Osteoblast (primary cell): Measurements from ENCODE around the gene EPB41L3. TPM values are rescaled to one million over a fixed set of nuclear protein-coding genes. Genes with fewer than 3 reads are reported as not detected.

Experiments
- DNase-seq: peaks from one replicate; pipeline ENCODE4 v3.0.0; 2011; ENCODE audit warnings: low spot score, mixed read lengths; ENCODE audit not compliant: insufficient read length; ENCODE audit errors: missing footprints
- H2AFZ ChIP-seq: 2 replicates; pipeline ENCODE4 v1.6.0; 2011; ENCODE audit warnings: mild to moderate bottlenecking, low read length
- H3K27ac ChIP-seq: 2 replicates; pipeline ENCODE4 v1.5.1; 2011; ENCODE audit warnings: mild to moderate bottlenecking, low read depth, low read length, moderate library complexity
- H3K27me3 ChIP-seq: 2 replicates; pipeline ENCODE4 v1.6.0; 2012; ENCODE audit warnings: mild to moderate bottlenecking, control low read depth, inconsistent platforms, low read length, moderate library complexity; ENCODE audit not compliant: insufficient read depth
- H3K36me3 ChIP-seq: 2 replicates; pipeline ENCODE4 v1.5.1; 2011; ENCODE audit warnings: mild to moderate bottlenecking, low read length, control low read depth, moderate library complexity; ENCODE audit not compliant: insufficient read depth
- H3K4me1 ChIP-seq: 2 replicates; pipeline ENCODE4 v1.5.1; 2011; ENCODE audit warnings: mild to moderate bottlenecking, low read length, control low read depth, moderate library complexity; ENCODE audit not compliant: insufficient read depth
- H3K4me2 ChIP-seq: 2 replicates; pipeline ENCODE4 v1.6.0; 2011; ENCODE audit warnings: mild to moderate bottlenecking, low read length; ENCODE audit not compliant: insufficient read depth
- H3K4me3 ChIP-seq: fragments of 200-600 bp; sonication (generic); 3 replicates; pipeline ENCODE4 v1.5.1; 2012; ENCODE audit warnings: mild to moderate bottlenecking, low read length, inconsistent platforms; ENCODE audit not compliant: insufficient read depth
- H3K79me2 ChIP-seq: 2 replicates; pipeline ENCODE4 v1.6.0; 2012; ENCODE audit warnings: mild to moderate bottlenecking, low read length, control low read depth, inconsistent platforms; ENCODE audit not compliant: insufficient read depth
- H3K9me3 ChIP-seq: 2 replicates; pipeline ENCODE4 v1.5.1; 2011; ENCODE audit warnings: low read depth, low read length, control low read depth
- H4K20me1 ChIP-seq: 2 replicates; pipeline ENCODE4 v1.6.0; 2012; ENCODE audit warnings: mild to moderate bottlenecking, low read length, control low read depth; ENCODE audit not compliant: insufficient read depth
- total RNA-seq: library from RNA; depleted of rRNA; stranded (reverse); fragments of >200 nt; gene quantifications from 2 replicates; pipeline ENCODE4 v1.2.3, GENCODE V29; 2012
- TF ChIP-seq, protein P1 (sequence below): IDR thresholded peaks from 2 replicates; pipeline ENCODE4 v1.5.1; 2011; ENCODE audit warnings: mild to moderate bottlenecking, low read depth, low read length, moderate library complexity; ENCODE audit errors: extremely low read depth

Gene EPB41L3
- total RNA-seq, 1 donor, result 0.72 TPM

DNA sequence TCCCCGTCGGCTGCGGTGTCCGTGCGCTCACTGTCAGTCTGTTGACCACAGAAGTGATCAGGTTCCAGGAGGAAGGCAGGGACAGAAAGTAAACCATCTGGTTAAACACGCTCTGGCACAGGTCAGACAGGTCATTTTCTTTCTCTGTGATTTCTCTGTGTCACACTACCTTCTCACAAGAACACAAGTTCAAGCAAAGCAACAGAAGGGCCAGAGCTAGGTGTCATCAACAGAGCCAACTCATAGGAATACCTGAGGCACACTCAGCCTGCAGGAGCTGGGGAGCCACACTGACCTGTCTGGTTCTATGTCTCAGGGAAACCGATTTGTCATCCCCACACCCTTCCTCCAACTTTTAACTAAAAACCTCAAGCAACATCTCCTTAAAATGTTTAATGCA, 133.2 kb downstream of the EPB41L3 start:
- Histone ChIP-seq H3K4me2 (no peak overlapping the region), H2AFZ (no peak overlapping the region), H3K4me3 (no peak overlapping the region), H3K36me3 (no peaks in the 10 kb centered on the region), H3K4me1 (no peaks in the 10 kb centered on the region), H3K9me3 (no peaks in the 10 kb centered on the region), H4K20me1 (no peaks in the 10 kb centered on the region), H3K27ac (no peak overlapping the region), H3K27me3 (no peaks in the 10 kb centered on the region), H3K79me2 (no peaks in the 10 kb centered on the region)
- no peak for DNase-seq
- TF ChIP-seq, protein P1, sequence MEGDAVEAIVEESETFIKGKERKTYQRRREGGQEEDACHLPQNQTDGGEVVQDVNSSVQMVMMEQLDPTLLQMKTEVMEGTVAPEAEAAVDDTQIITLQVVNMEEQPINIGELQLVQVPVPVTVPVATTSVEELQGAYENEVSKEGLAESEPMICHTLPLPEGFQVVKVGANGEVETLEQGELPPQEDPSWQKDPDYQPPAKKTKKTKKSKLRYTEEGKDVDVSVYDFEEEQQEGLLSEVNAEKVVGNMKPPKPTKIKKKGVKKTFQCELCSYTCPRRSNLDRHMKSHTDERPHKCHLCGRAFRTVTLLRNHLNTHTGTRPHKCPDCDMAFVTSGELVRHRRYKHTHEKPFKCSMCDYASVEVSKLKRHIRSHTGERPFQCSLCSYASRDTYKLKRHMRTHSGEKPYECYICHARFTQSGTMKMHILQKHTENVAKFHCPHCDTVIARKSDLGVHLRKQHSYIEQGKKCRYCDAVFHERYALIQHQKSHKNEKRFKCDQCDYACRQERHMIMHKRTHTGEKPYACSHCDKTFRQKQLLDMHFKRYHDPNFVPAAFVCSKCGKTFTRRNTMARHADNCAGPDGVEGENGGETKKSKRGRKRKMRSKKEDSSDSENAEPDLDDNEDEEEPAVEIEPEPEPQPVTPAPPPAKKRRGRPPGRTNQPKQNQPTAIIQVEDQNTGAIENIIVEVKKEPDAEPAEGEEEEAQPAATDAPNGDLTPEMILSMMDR, result no peak

DNA sequence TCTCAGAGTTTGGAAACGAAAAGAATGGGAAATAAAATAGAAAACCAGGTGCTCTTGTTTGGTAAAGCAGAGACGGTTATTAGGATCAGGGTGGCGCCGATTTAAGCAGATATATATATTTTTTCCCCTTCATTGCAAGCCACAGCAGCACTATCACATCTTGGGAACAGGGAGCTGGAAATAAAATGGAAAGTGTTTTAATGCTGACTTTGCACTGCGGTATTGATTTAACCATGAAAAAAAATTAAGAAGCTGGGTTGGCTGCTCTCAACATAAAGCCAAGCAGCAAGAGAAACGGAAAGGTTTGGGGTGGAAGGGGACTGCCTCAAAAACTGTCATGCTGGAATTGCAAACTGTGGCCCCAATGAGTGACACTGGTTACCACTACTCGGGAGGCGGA, 145.5 kb downstream of the EPB41L3 start:
- Histone ChIP-seq H3K4me3 (no peak overlapping the region), H3K4me2 (no peak overlapping the region), H3K36me3 (no peaks in the 10 kb centered on the region), H3K79me2 (no peaks in the 10 kb centered on the region), H3K9me3 (no peaks in the 10 kb centered on the region), H2AFZ (no peak overlapping the region), H3K27ac (no peak overlapping the region), H4K20me1 (no peaks in the 10 kb centered on the region), H3K27me3 (no peaks in the 10 kb centered on the region), H3K4me1 (no peaks in the 10 kb centered on the region)
- no peak for DNase-seq
- TF ChIP-seq, protein P1, result no peak

DNA sequence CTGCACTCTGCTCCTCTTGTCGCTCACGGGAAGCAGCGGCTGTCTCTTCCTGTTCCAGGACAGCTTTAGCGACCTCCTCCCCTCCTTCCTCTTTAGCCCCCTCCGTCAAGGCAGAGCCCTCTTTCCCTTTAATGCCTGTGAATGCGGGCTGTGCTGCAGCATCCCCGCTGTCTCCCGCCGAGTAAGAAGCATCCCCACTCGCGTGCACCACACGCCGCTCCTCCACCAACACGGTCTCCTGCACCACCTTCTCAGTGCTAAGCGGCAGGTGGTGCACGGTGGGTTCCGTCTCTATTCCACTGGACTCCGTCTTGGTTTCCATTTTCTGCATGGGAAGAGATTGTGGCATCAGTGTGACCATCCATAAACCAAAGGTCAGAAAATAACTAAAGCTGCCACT, 146.7 kb downstream of the EPB41L3 start:
- Histone ChIP-seq H2AFZ (no peak overlapping the region), H3K9me3 (no peaks in the 10 kb centered on the region)
- TF ChIP-seq, protein P1, result no peak

DNA sequence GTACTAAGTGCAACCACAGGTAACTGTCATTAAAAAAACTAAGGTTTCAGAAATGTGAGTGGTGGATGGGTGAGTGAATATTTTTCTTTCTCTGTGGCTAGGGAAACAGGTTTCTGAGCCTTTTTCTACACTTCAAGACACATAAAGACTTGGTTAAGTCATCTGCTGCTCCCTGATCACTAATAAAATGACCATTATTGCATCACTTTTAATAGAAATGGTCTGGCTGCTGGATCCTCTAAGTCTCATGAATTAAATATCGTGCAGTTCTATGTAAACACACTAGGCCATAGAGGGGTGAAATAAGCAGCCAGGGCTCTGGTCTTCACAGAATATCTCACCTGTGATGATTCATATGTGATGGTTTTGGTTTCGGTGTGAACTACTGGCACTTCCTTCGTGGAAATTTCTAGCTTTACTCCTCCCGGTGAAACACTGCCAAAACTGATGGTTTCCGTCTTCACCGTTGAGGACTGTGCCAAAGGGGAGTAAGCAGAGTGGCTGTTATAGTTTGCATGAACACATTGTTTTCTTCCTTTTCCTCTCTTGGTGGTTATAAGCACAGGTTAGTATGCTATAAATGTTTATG, 147.8 kb downstream of the EPB41L3 start:
- H3K4me2 ChIP-seq, result no peak overlapping the region
- H3K9me3 ChIP-seq, result no peaks in the 10 kb centered on the region
- no peaks in the 10 kb centered on the region for H3K27me3 ChIP-seq
- no peaks in the 10 kb centered on the region for H3K36me3 ChIP-seq
- H2AFZ ChIP-seq, result no peak overlapping the region
- TF ChIP-seq, protein P1, result no peak
- H3K4me1 ChIP-seq, result no peaks in the 10 kb centered on the region
- no peak for DNase-seq
- no peaks in the 10 kb centered on the region for H3K79me2 ChIP-seq
- no peak overlapping the region for H3K4me3 ChIP-seq
- H3K27ac ChIP-seq, result no peak overlapping the region
- H4K20me1 ChIP-seq, result no peaks in the 10 kb centered on the region

More for the DNA sequence above, 146.7 kb downstream of the EPB41L3 start:
- Histone ChIP-seq H3K36me3 (no peaks in the 10 kb centered on the region), H3K79me2 (no peaks in the 10 kb centered on the region), H3K4me3 (no peak overlapping the region), H3K27me3 (no peaks in the 10 kb centered on the region), H3K27ac (no peak overlapping the region), H3K4me2 (no peak overlapping the region), H3K4me1 (no peaks in the 10 kb centered on the region), H4K20me1 (no peaks in the 10 kb centered on the region)
- no peak for DNase-seq
